Measurements from ENCODE around the gene DTNBP1.

GRCh38 chr6:15496345-15497131 is 166.3 kb downstream of the DTNBP1 start:
- TF ChIP-seq REST (tag by site-specific recombination; IDR thresholded peaks at IDR 0.05), result no peak
- no peak for TF ChIP-seq CTCF (tag by site-specific recombination; IDR thresholded peaks at IDR 0.05)
- no peak for TF ChIP-seq ZNF350 (tag by site-specific recombination; IDR thresholded peaks at IDR 0.05)
- TF ChIP-seq ZEB2 (tag by site-specific recombination; IDR thresholded peaks at IDR 0.05), result no peak
- no peak for TF ChIP-seq ZNF555 (tag by site-specific recombination; conservative IDR thresholded peaks at IDR 0.05)
- TF ChIP-seq ZNF558 (tag by site-specific recombination; IDR thresholded peaks at IDR 0.05), result no peak
- no peak for TF ChIP-seq ATF2 (tag by site-specific recombination; IDR thresholded peaks at IDR 0.05; ENCODE audit: low read depth)
- no peak for TF ChIP-seq ZBTB48 (tag by site-specific recombination; IDR thresholded peaks at IDR 0.05)
- TF ChIP-seq ZSCAN18 (tag by site-specific recombination; IDR thresholded peaks at IDR 0.05), result no peak
- TF ChIP-seq ZNF596 (tag by site-specific recombination; IDR thresholded peaks at IDR 0.05), result no peak
- no peak for TF ChIP-seq ZNF324 (tag by site-specific recombination; IDR thresholded peaks at IDR 0.05)
- no peak for TF ChIP-seq RBAK (tag by site-specific recombination; IDR thresholded peaks at IDR 0.05)
- no peak for TF ChIP-seq ZNF792 (tag by site-specific recombination; IDR thresholded peaks at IDR 0.05)
- TF ChIP-seq ZBTB17 (tag by site-specific recombination; IDR thresholded peaks at IDR 0.05), result no peak

Data from HEK293 (cell line).